HepG2 (cell line): ENCODE data around the gene MLANA. TPM values are rescaled to one million over a fixed set of nuclear protein-coding genes. Genes with fewer than 3 reads are reported as not detected.

ENCODE experiments used
- CCAR2 ChIP-seq: fragments of 200-400 bp; formaldehyde crosslinking; optimal IDR thresholded peaks from 2 replicates; pipeline ENCODE3; 2018; ENCODE audit warnings: low read depth, mild to moderate bottlenecking, low read length, moderate library complexity
- CREB1 ChIP-seq, 2 experiments: fragments of 450-650 bp in 1 of 2; IDR thresholded peaks; 2 replicates each; pipeline ENCODE4 v1.6.1; 2016 to 2017; ENCODE audit warnings: control low read depth in 1 of 2, mild to moderate bottlenecking in 1 of 2, missing compliant biosample characterization in 1 of 2, missing genetic modification characterization in 1 of 2
- EHMT2 ChIP-seq: fragments of 200-600 bp; sonication (generic); IDR thresholded peaks from 2 replicates; pipeline ENCODE4 v1.7.0; 2017; ENCODE audit warnings: antibody characterized with exemption, low read depth, low read length, borderline replicate concordance
- ESRRA ChIP-seq: sonication (generic); formaldehyde crosslinking; IDR thresholded peaks from 2 replicates; pipeline ENCODE4 v1.5.1; 2020; ENCODE audit warnings: mild to moderate bottlenecking, low read depth, missing genetic modification reagents
- ETV6 ChIP-seq: sonication (generic); formaldehyde crosslinking; conservative IDR thresholded peaks from 2 replicates; pipeline ENCODE4 v1.4.0; 2020; ENCODE audit warnings: missing genetic modification reagents
- HNF4G ChIP-seq, 2 experiments: sonication (generic) in 1 of 2; formaldehyde crosslinking in 1 of 2; IDR thresholded peaks; 2 replicates each; pipeline versions ENCODE4 v1.4.0 to v1.6.1; 2011 to 2020; ENCODE audit warnings: borderline replicate concordance in 2 of 2, low read depth in 2 of 2, mild to moderate bottlenecking in 2 of 2, low read length in 1 of 2, missing genetic modification reagents in 1 of 2, moderate library complexity in 1 of 2
- NCOA2 ChIP-seq: sonication (generic); formaldehyde crosslinking; IDR thresholded peaks from 2 replicates; pipeline ENCODE4 v1.8.0; 2022; ENCODE audit warnings: inconsistent platforms
- NONO ChIP-seq, 2 experiments: fragments of 450-650 bp in 1 of 2; sonication (generic) in 1 of 2; formaldehyde crosslinking in 1 of 2; IDR thresholded peaks in 1 of 2; conservative IDR thresholded peaks in 1 of 2; 2 replicates each; pipeline versions ENCODE4 v1.6.1 to v1.8.0; 2017 to 2022; ENCODE audit warnings: mild to moderate bottlenecking in 1 of 2, missing genetic modification reagents in 1 of 2, moderate library complexity in 1 of 2
- NPAS2 ChIP-seq: sonication (generic); formaldehyde crosslinking; IDR thresholded peaks from 2 replicates; pipeline ENCODE4 v1.8.0; 2022; ENCODE audit warnings: mild to moderate bottlenecking, missing genetic modification reagents, borderline replicate concordance
- POLR2G ChIP-seq: fragments of 200-400 bp; formaldehyde crosslinking; IDR thresholded peaks from 2 replicates; pipeline ENCODE4 v1.6.1; 2018; ENCODE audit warnings: mild to moderate bottlenecking, low read depth, low read length, moderate library complexity
- RFX1 ChIP-seq: fragments of 450-650 bp; IDR thresholded peaks from 2 replicates; pipeline ENCODE4 v1.6.1; 2017
- TAF15 ChIP-seq: fragments of 200-400 bp; formaldehyde crosslinking; IDR thresholded peaks from one replicate; pipeline ENCODE4 v1.6.1; 2018; ENCODE audit warnings: mild to moderate bottlenecking, low read depth, low read length; ENCODE audit not compliant: poor library complexity, severe bottlenecking
- ZBTB3 ChIP-seq: sonication (generic); formaldehyde crosslinking; IDR thresholded peaks from 2 replicates; pipeline ENCODE4 v1.4.0; 2020; ENCODE audit warnings: low read depth, mild to moderate bottlenecking, moderate library complexity, missing genetic modification reagents, borderline replicate concordance
- ZFY ChIP-seq: sonication (generic); formaldehyde crosslinking; IDR thresholded peaks from 2 replicates; pipeline ENCODE4 v1.4.0; 2020; ENCODE audit warnings: missing genetic modification reagents
- ZNF256 ChIP-seq: sonication (generic); formaldehyde crosslinking; conservative IDR thresholded peaks from 2 replicates; pipeline ENCODE4 v1.4.0; 2020; ENCODE audit warnings: missing genetic modification reagents
- ZNF44 ChIP-seq: sonication (generic); formaldehyde crosslinking; IDR thresholded peaks from 2 replicates; pipeline ENCODE4 v1.5.1; 2020; ENCODE audit warnings: mild to moderate bottlenecking, missing genetic modification reagents
- ZNF619 ChIP-seq: sonication (generic); formaldehyde crosslinking; IDR thresholded peaks from 2 replicates; pipeline ENCODE4 v1.4.0; 2020; ENCODE audit warnings: mild to moderate bottlenecking, missing genetic modification reagents
- ZNF670 ChIP-seq: sonication (generic); formaldehyde crosslinking; IDR thresholded peaks from 2 replicates; pipeline ENCODE4 v1.8.0; 2022; ENCODE audit warnings: mild to moderate bottlenecking, missing genetic modification reagents, borderline replicate concordance
- ZNF724P ChIP-seq: sonication (generic); formaldehyde crosslinking; IDR thresholded peaks from 2 replicates; pipeline ENCODE4 v1.8.0; 2022; ENCODE audit warnings: missing genetic modification reagents, borderline replicate concordance
- ZZZ3 ChIP-seq: sonication (generic); formaldehyde crosslinking; IDR thresholded peaks from 2 replicates; pipeline ENCODE4 v1.4.0; 2020; ENCODE audit warnings: missing genetic modification reagents, mild to moderate bottlenecking, borderline replicate concordance
- polyA plus RNA-seq, 8 experiments: library from polyadenylated mRNA; depleted of rRNA in 3 of 8; stranded (reverse) in 7 of 8; unstranded in 1 of 8; fragments of >200 nt; fragmentation: Illumina TruSeq in 4 of 8; extraction: Trizol in 4 of 8; gene quantifications; 2 replicates each; pipeline versions ENCODE4 v1.2.1 to v1.2.3, GENCODE V29; 2011 to 2016; ENCODE audit warnings: low read depth in 4 of 8, missing spikeins in 1 of 8, mixed read lengths in 1 of 8; ENCODE audit not compliant: insufficient read depth in 1 of 8
- total RNA-seq, 5 experiments: library from RNA; depleted of rRNA; stranded (reverse); fragments of >200 nt; fragmentation: Illumina TruSeq; extraction: Trizol; gene quantifications; 2 replicates each; pipeline ENCODE4 v1.2.3, GENCODE V29; 2016; ENCODE audit warnings: low read depth in 1 of 5
- TF ChIP-seq, protein P1 (sequence below): sonication (generic); formaldehyde crosslinking; conservative IDR thresholded peaks from 2 replicates; pipeline ENCODE4 v1.4.0; 2020; ENCODE audit warnings: missing genetic modification reagents
- TF ChIP-seq, protein P2 (sequence below): IDR thresholded peaks from 2 replicates; pipeline ENCODE4 v1.4.0; 2020; ENCODE audit warnings: mild to moderate bottlenecking, missing genetic modification reagents

MLANA gene
- total and polyA plus RNA-seq, 2 of the 13 experiments (the other 11 are each of a cell fraction or from before 2014, with no cell fraction given) = 0.11 to 0.18 TPM

DNA sequence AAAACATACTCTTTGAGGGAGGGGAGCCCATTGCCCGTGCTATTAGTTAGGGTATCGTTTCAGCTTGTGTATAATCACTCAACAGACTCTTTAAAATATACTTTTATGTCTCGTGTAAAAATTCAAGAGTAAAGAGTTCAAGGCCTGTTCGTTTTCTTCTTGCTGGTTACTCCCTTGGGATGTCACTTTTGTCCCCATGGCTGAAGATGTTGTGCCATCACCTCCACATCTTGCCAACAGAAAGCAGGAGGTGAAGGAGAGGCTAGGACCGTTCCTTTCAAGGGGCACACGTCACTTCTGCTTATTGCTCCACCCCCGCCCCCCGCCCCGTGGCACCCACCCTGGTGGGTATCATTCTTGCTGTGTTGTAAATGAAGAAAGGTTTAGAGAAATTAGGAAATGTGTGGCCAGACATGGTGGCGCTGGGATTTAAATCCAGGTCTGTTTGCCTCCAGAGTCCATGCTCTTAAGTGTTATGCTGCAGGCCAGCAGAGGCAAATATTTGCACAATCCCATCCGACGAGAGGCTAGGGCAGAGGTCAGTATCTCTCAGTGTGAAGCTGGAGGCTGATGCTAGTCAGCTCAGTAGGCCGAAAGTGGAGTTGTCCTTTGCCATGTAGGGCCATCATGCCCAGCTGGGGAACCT, 3.0 kb downstream of the MLANA start (continued):
- TF ChIP-seq TAF15 (no peak), ZNF619 (CRISPR knock-in tag) (no peak), RFX1 (no peak), EHMT2 (peak; percentile 61; the same call in 1 of the 2 replicates), POLR2G (no peak), ZNF670 (CRISPR knock-in tag) (peak; percentile 76; the same call in 1 of the 2 replicates), HNF4G (IDR thresholded peaks at IDR 0.05; ENCODE audit: borderline replicate concordance, low read depth, low read length) (peak; percentile 89), HNF4G (CRISPR knock-in tag; IDR thresholded peaks at IDR 0.05; ENCODE audit: borderline replicate concordance, low read depth) (peak; percentile 76; the same call in 1 of the 2 replicates), CREB1 (IDR thresholded peaks at IDR 0.05) (no peak), CREB1 (CRISPR knock-in tag; IDR thresholded peaks at IDR 0.05) (no peak; the same call in 1 of the 2 replicates), CCAR2 (no peak), NONO (IDR thresholded peaks at IDR 0.05) (no peak), NONO (CRISPR knock-in tag; conservative IDR thresholded peaks at IDR 0.05) (peak; percentile 73), ESRRA (CRISPR knock-in tag) (no peak), ZNF44 (CRISPR knock-in tag) (no peak), ZFY (CRISPR knock-in tag) (peak; percentile 87), ZZZ3 (no peak), NCOA2 (peak; percentile 76), ETV6 (CRISPR knock-in tag) (no peak), ZNF724P (CRISPR knock-in tag) (no peak), ZBTB3 (CRISPR knock-in tag) (no peak), NPAS2 (CRISPR knock-in tag) (no peak), ZNF256 (CRISPR knock-in tag) (0 out of 2 replicates have a peak, but pooled peaks have one; percentile 22)
- TF ChIP-seq, protein P1, sequence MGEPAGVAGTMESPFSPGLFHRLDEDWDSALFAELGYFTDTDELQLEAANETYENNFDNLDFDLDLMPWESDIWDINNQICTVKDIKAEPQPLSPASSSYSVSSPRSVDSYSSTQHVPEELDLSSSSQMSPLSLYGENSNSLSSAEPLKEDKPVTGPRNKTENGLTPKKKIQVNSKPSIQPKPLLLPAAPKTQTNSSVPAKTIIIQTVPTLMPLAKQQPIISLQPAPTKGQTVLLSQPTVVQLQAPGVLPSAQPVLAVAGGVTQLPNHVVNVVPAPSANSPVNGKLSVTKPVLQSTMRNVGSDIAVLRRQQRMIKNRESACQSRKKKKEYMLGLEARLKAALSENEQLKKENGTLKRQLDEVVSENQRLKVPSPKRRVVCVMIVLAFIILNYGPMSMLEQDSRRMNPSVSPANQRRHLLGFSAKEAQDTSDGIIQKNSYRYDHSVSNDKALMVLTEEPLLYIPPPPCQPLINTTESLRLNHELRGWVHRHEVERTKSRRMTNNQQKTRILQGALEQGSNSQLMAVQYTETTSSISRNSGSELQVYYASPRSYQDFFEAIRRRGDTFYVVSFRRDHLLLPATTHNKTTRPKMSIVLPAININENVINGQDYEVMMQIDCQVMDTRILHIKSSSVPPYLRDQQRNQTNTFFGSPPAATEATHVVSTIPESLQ (CRISPR knock-in tag) = no peak
- TF ChIP-seq, protein P2, sequence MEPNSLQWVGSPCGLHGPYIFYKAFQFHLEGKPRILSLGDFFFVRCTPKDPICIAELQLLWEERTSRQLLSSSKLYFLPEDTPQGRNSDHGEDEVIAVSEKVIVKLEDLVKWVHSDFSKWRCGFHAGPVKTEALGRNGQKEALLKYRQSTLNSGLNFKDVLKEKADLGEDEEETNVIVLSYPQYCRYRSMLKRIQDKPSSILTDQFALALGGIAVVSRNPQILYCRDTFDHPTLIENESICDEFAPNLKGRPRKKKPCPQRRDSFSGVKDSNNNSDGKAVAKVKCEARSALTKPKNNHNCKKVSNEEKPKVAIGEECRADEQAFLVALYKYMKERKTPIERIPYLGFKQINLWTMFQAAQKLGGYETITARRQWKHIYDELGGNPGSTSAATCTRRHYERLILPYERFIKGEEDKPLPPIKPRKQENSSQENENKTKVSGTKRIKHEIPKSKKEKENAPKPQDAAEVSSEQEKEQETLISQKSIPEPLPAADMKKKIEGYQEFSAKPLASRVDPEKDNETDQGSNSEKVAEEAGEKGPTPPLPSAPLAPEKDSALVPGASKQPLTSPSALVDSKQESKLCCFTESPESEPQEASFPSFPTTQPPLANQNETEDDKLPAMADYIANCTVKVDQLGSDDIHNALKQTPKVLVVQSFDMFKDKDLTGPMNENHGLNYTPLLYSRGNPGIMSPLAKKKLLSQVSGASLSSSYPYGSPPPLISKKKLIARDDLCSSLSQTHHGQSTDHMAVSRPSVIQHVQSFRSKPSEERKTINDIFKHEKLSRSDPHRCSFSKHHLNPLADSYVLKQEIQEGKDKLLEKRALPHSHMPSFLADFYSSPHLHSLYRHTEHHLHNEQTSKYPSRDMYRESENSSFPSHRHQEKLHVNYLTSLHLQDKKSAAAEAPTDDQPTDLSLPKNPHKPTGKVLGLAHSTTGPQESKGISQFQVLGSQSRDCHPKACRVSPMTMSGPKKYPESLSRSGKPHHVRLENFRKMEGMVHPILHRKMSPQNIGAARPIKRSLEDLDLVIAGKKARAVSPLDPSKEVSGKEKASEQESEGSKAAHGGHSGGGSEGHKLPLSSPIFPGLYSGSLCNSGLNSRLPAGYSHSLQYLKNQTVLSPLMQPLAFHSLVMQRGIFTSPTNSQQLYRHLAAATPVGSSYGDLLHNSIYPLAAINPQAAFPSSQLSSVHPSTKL (CRISPR knock-in tag) = peak; percentile 89
